Glutamatergic neuron (in vitro differentiated cells): ENCODE measurements around the gene GK. TPM values are rescaled to one million over a fixed set of nuclear protein-coding genes. Genes with fewer than 3 reads are reported as not detected.
"Not testable (repeated sequence)": the region's sequence is repeated elsewhere in the genome, so short reads cannot be mapped to it uniquely, and the experiment has no call there.

ENCODE experiments used
- DNase-seq: peaks from one replicate; pipeline ENCODE4 v3.0.0; 2022
- H3K27ac Mint-ChIP-seq: one replicate; pipeline ENCODE4 v1.8.0; 2020; ENCODE audit warnings: mild to moderate bottlenecking, mixed read lengths, inconsistent platforms; ENCODE audit not compliant: unreplicated experiment
- H3K27me3 Mint-ChIP-seq: one replicate; pipeline ENCODE4 v1.8.0; 2020; ENCODE audit warnings: mild to moderate bottlenecking, moderate library complexity, mixed read lengths, inconsistent platforms; ENCODE audit not compliant: unreplicated experiment
- H3K36me3 Mint-ChIP-seq: one replicate; pipeline ENCODE4 v1.8.0; 2020; ENCODE audit warnings: mild to moderate bottlenecking, mixed read lengths, inconsistent platforms; ENCODE audit not compliant: unreplicated experiment
- H3K4me1 Mint-ChIP-seq: one replicate; pipeline ENCODE4 v1.8.0; 2020; ENCODE audit warnings: mild to moderate bottlenecking, low read depth, mixed read lengths, inconsistent platforms; ENCODE audit not compliant: unreplicated experiment
- H3K4me3 Mint-ChIP-seq: one replicate; pipeline ENCODE4 v1.8.0; 2020; ENCODE audit warnings: mild to moderate bottlenecking, mixed read lengths, inconsistent platforms; ENCODE audit not compliant: unreplicated experiment
- H3K9me3 Mint-ChIP-seq: one replicate; pipeline ENCODE4 v1.8.0; 2020; ENCODE audit warnings: mild to moderate bottlenecking, moderate library complexity, mixed read lengths, inconsistent platforms; ENCODE audit not compliant: unreplicated experiment
- CTCF ChIP-seq: fragments of 200-600 bp; sonication (generic); IDR thresholded peaks from one replicate; pipeline ENCODE4 v1.5.0; 2021; ENCODE audit not compliant: partially characterized antibody, unreplicated experiment
- total RNA-seq: library from RNA; stranded (reverse); fragmentation: NEBNext Ultra II Directional; extraction: Animal tissue kit (Norgen Biotek cat#: 25700); gene quantifications from one replicate; pipeline ENCODE4 v1.2.1, GENCODE V29; 2021; ENCODE audit not compliant: unreplicated experiment

The GK gene
- total RNA-seq, 1 donor from 2014 or later: 2.0 TPM

- DNase-seq: no peak
- TF ChIP-seq CTCF: no peak
- peaks cover 1% of the 10 kb centered on the region for H3K9me3 Mint-ChIP-seq
Measured at GRCh38 chrX:30642642-30643041, 10.6 kb upstream of the GK start.

GRCh38 chrX:30643313-30643821 is 9.9 kb upstream of the GK start:
- no peak overlapping the region for H3K27ac Mint-ChIP-seq
- no peaks in the 10 kb centered on the region for H3K36me3 Mint-ChIP-seq
- peaks cover 2% of the 10 kb centered on the region for H3K27me3 Mint-ChIP-seq
- no peaks in the 10 kb centered on the region for H3K9me3 Mint-ChIP-seq
- no peak for TF ChIP-seq CTCF
- DNase-seq: no peak
- H3K4me3 Mint-ChIP-seq: no peak overlapping the region
- H3K4me1 Mint-ChIP-seq: no peaks in the 10 kb centered on the region

More at GRCh38 chrX:30642642-30643041, 10.6 kb upstream of the GK start:
- peaks cover 2% of the 10 kb centered on the region for H3K27me3 Mint-ChIP-seq
- H3K27ac Mint-ChIP-seq: no peak overlapping the region
- no peaks in the 10 kb centered on the region for H3K36me3 Mint-ChIP-seq
- H3K4me3 Mint-ChIP-seq: no peak overlapping the region
- no peaks in the 10 kb centered on the region for H3K4me1 Mint-ChIP-seq

- H3K4me3 Mint-ChIP-seq: no peak overlapping the region
- no peak for DNase-seq
Measured at GRCh38 chrX:30649859-30650258, 3.4 kb upstream of the GK start.

GRCh38 chrX:30652527-30653414 is 452 bp upstream of the GK start:
- Mint-ChIP-seq H3K27ac (no peak overlapping the region), H3K36me3 (no peaks in the 10 kb centered on the region), H3K4me1 (no peaks in the 10 kb centered on the region), H3K27me3 (peaks cover 2% of the 10 kb centered on the region), H3K9me3 (peaks cover 2% of the 10 kb centered on the region), H3K4me3 (peak overlapping the region; percentile 84)
- DNase-seq: peak; percentile 92
- no peak for TF ChIP-seq CTCF

More at GRCh38 chrX:30649859-30650258, 3.4 kb upstream of the GK start:
- H3K36me3 Mint-ChIP-seq: no peaks in the 10 kb centered on the region
- H3K9me3 Mint-ChIP-seq: peaks cover 2% of the 10 kb centered on the region
- no peaks in the 10 kb centered on the region for H3K4me1 Mint-ChIP-seq
- TF ChIP-seq CTCF: no peak
- no peak overlapping the region for H3K27ac Mint-ChIP-seq
- H3K27me3 Mint-ChIP-seq: peaks cover 4% of the 10 kb centered on the region

- not testable (repeated sequence) for H3K4me3 Mint-ChIP-seq, H3K4me1 Mint-ChIP-seq, H3K36me3 Mint-ChIP-seq, DNase-seq, H3K27me3 Mint-ChIP-seq, H3K27ac Mint-ChIP-seq, H3K9me3 Mint-ChIP-seq
Measured at GRCh38 chrX:30654386-30654785, 1.2 kb downstream of the GK start.
